ENCODE results near the gene SMIM35.
"Not testable (repeated sequence)": the region's sequence is repeated elsewhere in the genome, so short reads cannot be mapped to it uniquely, and the experiment has no call there.

The SMIM35 gene

GRCh38 chr11:118042141-118042540 is 44.6 kb downstream of the SMIM35 start:
- DNase-seq (ENCODE audit: low read depth, low spot score): no peak

GRCh38 chr11:118033443-118033842 is 53.3 kb downstream of the SMIM35 start:
- DNase-seq (ENCODE audit: low read depth, low spot score): no peak

- DNase-seq (ENCODE audit: low read depth, low spot score): no peak
Observed at GRCh38 chr11:118028626-118029025, 58.1 kb downstream of the SMIM35 start.

DNA sequence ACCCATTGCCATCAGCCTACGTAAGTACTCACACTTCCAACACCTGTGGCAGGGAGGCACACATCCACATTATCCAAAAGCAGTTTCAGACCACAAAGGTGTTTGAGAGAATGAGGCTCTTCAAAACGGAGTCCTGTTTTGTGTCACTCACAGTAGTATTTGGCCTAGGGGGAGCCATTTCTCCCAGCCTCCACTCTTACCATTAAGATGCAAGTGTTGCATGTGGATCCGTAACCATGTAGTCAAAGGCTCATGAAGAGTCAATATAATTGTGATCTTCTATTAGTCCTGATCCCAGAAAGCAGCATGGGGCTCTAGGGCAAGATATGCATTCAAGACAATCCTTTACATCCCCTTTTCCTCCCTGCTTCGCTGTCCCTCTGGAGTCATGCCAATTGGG is 59.1 kb downstream of the SMIM35 start:
- no peak for DNase-seq (ENCODE audit: low read depth, low spot score)

- no peak for DNase-seq (ENCODE audit: low read depth, low spot score)
Observed at GRCh38 chr11:118021146-118021545, 65.6 kb downstream of the SMIM35 start.

- no peak for DNase-seq (ENCODE audit: low read depth, low spot score)
Observed at GRCh38 chr11:118018401-118018800, 68.4 kb downstream of the SMIM35 start.

DNA sequence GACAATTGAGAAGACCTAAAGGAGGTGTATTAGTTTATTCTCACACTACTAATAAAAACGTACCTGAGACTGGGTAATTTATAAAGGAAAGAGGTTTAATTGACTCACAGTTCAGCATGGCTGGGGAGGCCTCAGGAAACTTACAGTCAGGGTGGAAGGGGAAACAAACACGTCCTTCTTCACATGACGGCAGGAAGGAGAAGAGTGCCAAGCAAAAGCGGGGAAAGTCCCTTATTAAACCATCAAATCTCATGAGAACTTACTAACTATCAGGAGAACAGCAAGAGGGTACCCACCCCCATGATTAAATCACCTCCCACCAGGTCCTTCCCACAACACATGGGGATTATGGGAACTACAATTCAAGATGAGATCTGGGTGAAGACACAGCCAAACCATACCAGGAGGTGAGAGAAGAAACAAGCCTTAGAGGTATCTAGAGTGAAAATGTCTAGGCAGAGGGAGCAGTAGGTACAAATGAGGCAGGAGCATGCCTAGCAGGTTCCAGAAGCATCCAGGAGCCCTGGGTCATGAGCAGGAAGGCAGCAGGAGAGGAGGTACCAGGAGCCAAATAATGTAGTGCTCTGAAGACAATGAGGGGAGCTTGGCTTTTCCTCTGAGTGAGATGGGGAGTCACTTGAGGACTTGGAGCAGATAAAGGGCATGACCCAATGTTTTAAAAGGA is 69.0 kb downstream of the SMIM35 start:
- DNase-seq (ENCODE audit: low read depth, low spot score): no peak

DNA sequence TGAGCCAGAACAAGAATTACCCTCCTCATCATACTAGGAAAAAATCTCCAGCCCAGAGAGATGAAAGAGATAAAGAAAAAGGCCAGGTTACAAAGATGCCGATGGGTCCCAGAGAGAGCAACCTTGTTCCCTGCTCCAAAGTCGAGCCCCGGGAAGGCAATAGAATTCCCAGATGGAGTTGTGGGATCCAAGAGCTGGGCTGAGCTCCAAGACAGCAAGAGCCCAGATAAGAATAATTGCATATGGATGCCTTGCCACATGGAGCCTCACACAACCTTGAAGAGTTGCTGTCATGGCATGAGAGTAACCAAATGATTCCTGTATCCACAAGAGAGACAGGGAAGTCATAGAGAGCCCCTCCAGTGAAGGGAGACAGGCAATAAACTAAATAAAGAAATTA is 69.7 kb downstream of the SMIM35 start:
- DNase-seq (ENCODE audit: low read depth, low spot score): no peak

- DNase-seq (ENCODE audit: low read depth, low spot score): no peak
Observed at GRCh38 chr11:118016104-118016503, 70.7 kb downstream of the SMIM35 start.

DNA sequence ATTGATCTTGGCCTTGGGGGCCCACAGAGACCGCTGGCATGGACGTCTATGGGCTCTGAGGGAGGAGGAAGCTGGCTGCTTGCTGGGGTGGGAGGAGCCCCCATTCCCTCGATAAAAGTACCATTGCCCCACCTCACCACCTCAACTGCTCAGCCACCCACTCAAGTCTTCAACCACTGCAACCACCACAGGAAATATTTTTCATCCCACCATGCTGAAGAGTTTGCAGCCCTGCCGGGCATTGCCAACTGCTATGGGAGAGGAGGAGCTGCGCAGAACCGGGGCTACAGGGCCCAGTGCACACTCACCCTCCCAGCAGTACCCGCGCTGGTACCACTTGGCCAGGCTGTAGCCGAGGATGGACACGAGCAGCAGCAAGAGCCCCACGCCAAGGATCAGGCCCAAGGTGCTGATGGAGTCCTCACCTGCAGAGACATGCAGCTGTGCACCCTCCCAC is 71.3 kb downstream of the SMIM35 start:
- DNase-seq (ENCODE audit: low read depth, low spot score): no peak

GRCh38 chr11:118014022-118014421 is 72.7 kb downstream of the SMIM35 start:
- DNase-seq (ENCODE audit: low read depth, low spot score): no peak

GRCh38 chr11:118012083-118012669 is 74.6 kb downstream of the SMIM35 start:
- no peak for DNase-seq (ENCODE audit: low read depth, low spot score)

DNA sequence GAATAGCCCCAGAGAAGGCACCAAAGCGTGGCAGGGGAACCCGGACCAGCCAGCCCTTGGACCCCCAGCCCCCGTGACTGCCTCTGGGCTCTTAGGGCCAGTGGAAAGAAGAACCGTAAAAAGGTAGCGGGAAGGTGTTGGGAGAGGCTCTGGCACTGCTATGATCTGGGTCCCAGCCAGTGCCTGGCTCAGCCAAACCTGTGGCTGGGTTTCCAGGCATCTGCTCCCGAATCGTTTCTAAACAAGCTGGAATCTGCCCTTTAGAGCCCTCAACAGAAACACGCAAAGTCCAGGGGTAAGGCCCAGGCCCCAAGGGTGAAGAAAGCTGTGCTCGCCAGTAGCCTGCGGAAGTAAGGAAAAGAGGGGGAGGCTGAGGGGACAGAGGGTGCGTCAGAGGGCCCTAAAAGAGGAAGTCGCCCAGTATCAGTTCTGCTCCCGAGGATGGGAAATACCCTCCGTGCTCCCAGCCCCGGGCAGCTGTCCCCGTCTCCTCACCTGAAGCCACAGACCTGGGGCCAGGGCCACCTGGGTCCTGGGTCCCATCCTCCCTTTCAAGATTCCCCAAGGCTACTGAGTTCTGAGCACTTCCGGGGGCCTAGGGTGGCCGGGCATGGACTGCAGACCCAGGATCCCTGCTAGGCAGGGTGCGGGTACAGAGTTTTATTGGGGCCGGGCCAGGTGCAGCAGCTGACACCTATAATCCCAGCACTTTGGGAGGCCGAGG is 75.9 kb downstream of the SMIM35 start:
- DNase-seq (ENCODE audit: low read depth, low spot score): no peak

GRCh38 chr11:118009864-118010737 is 76.7 kb downstream of the SMIM35 start:
- DNase-seq (ENCODE audit: low read depth, low spot score): no peak

GRCh38 chr11:118008271-118008911 is 78.4 kb downstream of the SMIM35 start:
- DNase-seq (ENCODE audit: low read depth, low spot score): no peak

DNA sequence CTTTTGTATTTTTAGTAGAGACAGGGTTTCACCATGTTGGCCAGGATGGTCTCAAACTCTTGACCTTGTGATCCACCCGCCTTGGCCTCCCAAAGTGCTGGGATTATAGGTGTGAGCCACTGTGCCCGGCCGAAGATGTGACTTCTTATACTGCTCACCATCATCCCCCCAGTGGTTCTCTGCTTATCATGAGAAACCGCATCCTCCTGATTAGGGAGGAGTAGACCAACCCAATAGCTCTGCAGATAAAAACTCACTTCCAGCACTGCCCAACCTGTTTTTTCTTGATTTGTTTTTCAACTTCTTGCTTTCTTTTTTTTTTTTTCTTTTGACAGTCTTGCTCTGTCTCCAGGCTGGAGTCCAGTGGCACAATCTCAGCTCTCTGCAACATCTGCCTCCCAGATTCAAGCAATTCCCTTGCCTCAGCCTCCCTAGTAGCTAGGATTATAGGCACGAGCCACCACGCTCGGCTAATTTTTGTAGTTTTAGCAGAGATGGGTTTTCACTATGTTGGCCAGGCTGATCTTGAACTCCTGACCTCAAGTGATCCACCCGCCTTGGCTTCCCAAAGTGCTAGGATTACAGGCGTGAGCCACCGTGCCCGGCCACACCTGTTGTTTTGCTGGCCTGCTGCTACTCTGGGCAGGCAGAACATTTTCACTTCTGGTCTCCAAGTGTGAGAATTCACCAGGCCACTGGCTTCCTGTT is 79.0 kb downstream of the SMIM35 start:
- DNase-seq (ENCODE audit: low read depth, low spot score): not testable (repeated sequence)

DNA sequence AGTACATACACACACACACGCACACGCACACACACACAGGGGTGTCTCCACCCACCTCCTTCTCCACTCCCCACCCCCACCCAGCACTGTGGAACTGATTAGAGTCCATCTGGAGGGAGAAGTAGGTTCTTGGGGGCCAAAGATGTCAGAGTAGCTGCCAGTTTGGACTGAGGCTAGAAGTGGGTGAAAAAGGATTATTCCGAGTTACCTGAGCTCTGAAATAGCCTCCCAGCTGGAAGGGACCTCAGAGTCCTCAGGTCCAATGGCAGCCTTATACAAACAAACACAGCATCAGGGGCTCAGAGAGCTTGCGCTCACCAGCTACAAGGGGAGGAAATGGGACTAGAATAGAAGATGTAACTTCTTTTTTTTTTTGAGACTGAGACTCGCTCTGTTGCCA is 79.7 kb downstream of the SMIM35 start:
- DNase-seq (ENCODE audit: low read depth, low spot score): no peak

DNA sequence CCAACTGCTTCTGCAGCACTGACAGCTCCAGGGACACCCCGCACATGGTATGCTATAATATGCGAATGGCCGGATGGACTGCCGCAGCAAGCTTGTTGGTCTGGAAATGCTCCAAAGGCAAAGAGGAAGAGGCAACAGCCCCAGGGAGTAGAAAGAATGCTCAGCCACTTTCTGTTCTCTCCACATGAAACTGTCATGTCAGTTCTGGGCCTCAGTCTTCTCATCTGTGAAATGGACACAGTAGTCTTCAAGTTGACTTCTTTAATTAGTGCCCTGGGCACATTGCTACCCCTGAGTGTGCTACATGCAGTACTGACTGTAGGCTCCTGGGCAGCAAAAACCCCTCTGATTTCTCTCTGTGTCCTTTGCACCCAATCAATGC is 80.6 kb downstream of the SMIM35 start:
- DNase-seq (ENCODE audit: low read depth, low spot score): no peak

DNA sequence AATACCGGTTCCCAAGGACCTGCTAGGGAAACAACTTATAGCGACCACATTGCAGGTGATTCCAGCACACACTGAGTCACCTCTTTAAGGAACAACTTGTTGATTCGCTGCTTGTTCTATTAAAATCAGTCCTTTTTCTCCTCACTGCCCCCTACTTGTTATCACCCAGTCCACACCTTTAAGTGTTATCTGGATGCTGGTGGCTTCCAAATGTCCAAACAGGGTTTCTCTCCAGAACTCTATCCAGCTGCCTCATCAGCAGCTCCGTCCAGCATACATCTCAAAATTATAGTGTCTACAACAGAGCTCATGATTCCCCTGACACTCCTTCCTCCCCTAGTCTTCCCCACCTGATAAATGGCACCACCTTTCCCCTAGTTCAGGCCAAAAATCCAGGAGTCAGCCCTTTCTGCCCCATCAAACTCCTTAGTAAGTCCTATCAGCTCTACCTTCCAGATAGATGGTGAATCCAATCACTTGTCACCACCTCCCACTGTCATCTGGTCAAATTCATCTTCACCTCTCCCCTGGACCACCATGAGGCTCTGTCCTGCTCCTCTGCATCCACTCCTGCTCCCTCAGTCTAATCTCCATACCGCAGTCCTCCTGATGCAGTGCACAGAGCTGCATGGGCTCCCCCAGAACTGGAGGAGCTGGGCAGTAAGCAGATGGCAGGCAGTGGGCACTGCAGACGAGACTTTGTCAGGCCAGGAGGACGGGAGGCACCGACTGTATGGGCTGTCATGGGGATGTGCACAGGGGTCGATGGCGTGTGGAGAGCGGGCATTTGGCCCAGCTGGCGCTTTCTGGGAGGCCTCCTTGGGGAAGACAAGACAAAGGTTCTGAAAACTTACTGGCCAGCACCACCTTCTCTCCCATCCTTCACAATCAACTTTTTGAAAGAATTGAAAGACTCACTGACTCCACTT is 81.3 kb downstream of the SMIM35 start:
- DNase-seq (ENCODE audit: low read depth, low spot score): no peak

Data from activated naive CD8-positive, alpha-beta T cell treated with anti-CD3 and anti-CD28 coated beads, Interleukin-2, amount 50 U/mL, for 16 hours (primary cell).